LHCN-M2 (cell line): ENCODE results near the gene TIMM10B. TPM values are rescaled to one million over a fixed set of nuclear protein-coding genes. Genes with fewer than 3 reads are reported as not detected.
A peak's percentile ranks its signal among the peaks of the same experiment; 100 is the strongest.

Experiments
- DNase-seq: peaks from one replicate; pipeline ENCODE4 v3.0.0-alpha.2; 2012; ENCODE audit warnings: low read depth
- total RNA-seq: library from RNA; depleted of rRNA; stranded (reverse); fragments of >200 nt; gene quantifications from 2 replicates; pipeline ENCODE4 v1.2.3, GENCODE V29; 2014

TIMM10B gene
- total RNA-seq, 1 experiment from 2014 or later = 28.8 TPM

GRCh38 chr11:6469599-6469998 is 11.7 kb upstream of the TIMM10B start:
- no peak for DNase-seq

- DNase-seq = no peak
Measured at GRCh38 chr11:6472934-6473333, 8.4 kb upstream of the TIMM10B start.

GRCh38 chr11:6473451-6474412 is 7.6 kb upstream of the TIMM10B start, which contains the start of gene TRIM3:
TSS of gene TRIM3 (minus strand) at chr11:6473941. CDS start at chr11:6465695, 8,246 bp downstream.
- DNase-seq = peak; percentile 80

GRCh38 chr11:6474413-6474792 is 6.9 kb upstream of the TIMM10B start:
- no peak for DNase-seq

GRCh38 chr11:6474806-6475500 is 6.3 kb upstream of the TIMM10B start:
- no peak for DNase-seq

- DNase-seq = no peak
Measured at GRCh38 chr11:6475936-6476335, 5.4 kb upstream of the TIMM10B start.

- DNase-seq = no peak
Measured at GRCh38 chr11:6476571-6476970, 4.7 kb upstream of the TIMM10B start.

- no peak for DNase-seq
Measured at GRCh38 chr11:6480299-6480914, 894 bp upstream of the TIMM10B start.

GRCh38 chr11:6481924-6482275 is 599 bp downstream of the TIMM10B start:
- DNase-seq = no peak

GRCh38 chr11:6482441-6482840 is 1.1 kb downstream of the TIMM10B start:
- no peak for DNase-seq

- DNase-seq = no peak
Measured at GRCh38 chr11:6483015-6483414, 1.7 kb downstream of the TIMM10B start.

GRCh38 chr11:6485661-6486060 is 4.4 kb downstream of the TIMM10B start:
- DNase-seq = no peak

GRCh38 chr11:6486256-6486655 is 5.0 kb downstream of the TIMM10B start:
- no peak for DNase-seq

- DNase-seq = no peak
Measured at GRCh38 chr11:6486938-6487337, 5.6 kb downstream of the TIMM10B start.

GRCh38 chr11:6488342-6488741 is 7.0 kb downstream of the TIMM10B start:
- no peak for DNase-seq

- DNase-seq = no peak
Measured at GRCh38 chr11:6488821-6489220, 7.5 kb downstream of the TIMM10B start.

GRCh38 chr11:6489306-6489705 is 8.0 kb downstream of the TIMM10B start:
- DNase-seq = no peak

- DNase-seq = no peak
Measured at GRCh38 chr11:6497069-6497839, 16.0 kb downstream of the TIMM10B start, which contains the start of gene DNHD1. TSS of gene DNHD1 (plus strand) at chr11:6497280. CDS start at chr11:6498216, 936 bp downstream.

GRCh38 chr11:6498121-6498520 is 16.8 kb downstream of the TIMM10B start:
- peak; percentile 8 for DNase-seq

- no peak for DNase-seq
Measured at GRCh38 chr11:6498544-6498943, 17.2 kb downstream of the TIMM10B start.

- DNase-seq = no peak
Measured at GRCh38 chr11:6502382-6502781, 21.1 kb downstream of the TIMM10B start.
